Non-pigmented ciliary epithelial cell (primary cell): ENCODE data around the gene PAK1.

Experiments
- DNase-seq: peaks from one replicate; pipeline ENCODE4 v3.0.0-alpha.2; 2010; ENCODE audit warnings: low read depth

PAK1 gene

DNA sequence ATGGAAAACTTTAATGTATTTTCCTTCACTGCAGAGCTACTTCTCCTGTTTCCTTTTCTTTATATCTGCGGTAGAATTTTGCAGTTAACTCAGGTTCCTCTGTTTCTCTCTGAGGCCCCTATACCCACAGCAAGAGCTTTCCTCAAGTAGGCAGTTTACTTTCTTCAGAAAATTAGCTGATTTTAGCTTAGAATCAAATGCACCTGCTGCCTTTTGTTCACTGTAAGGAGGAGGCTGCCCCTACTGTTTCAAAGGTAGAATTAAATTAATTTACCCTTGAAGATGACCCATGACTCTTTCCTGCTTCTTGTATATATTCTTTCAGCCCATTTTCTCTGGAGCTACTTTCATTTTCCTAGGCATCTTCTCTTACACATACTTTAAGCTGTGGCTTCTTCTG lies 103.7 kb downstream of the PAK1 start:
- DNase-seq, result no peak

GRCh38 chr11:77361184-77361583 lies 112.7 kb downstream of the PAK1 start:
- peak; percentile 45 for DNase-seq

DNA sequence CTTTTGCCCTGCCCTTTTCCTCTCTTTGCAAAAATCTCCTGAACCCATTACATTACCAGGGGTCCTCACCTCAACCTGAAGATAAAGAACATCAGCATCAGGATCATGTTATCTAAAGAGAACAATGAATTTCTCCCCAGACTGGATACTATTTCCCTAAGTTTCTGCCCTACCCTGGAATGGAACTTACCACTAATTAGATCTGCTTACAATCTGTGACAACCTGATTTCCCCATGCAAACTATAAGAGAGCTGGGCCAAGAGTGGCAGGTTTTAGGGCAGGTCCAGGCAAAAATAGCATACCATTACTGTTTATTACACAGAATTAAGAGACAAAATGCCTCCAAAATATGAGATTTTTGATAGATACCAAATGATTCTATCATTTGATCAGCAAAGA lies 114.4 kb downstream of the PAK1 start:
- DNase-seq, result no peak

- no peak for DNase-seq
Observed at GRCh38 chr11:77353131-77353530, 120.8 kb downstream of the PAK1 start.

DNA sequence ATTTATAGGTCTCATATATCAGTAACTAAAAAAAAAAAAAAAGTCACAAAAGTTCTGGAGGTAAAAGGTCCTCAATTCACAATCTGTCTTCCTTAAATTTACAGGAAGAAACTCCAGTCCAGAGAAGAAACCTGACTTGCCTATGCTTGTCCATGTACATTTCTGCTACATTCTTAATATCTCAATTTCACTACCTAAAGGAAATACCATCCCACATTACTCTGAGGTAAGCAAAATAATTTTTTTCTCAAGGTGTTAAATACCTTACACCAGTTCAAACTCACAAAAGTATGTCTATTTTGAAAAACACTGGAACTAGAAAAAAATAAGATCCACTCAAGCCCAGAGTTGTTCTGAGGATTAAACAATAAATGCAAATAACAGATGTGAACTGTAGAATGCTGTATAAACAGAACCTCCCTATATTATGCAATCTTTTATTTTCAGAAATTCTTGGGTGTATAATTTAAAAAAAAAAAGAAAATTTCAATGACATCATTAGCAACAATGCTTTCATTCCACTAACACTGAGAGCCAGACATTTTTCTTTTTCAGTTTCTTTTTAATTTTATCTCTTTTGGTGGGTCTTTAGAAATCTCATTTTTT lies 122.5 kb downstream of the PAK1 start:
- DNase-seq, result no peak

DNA sequence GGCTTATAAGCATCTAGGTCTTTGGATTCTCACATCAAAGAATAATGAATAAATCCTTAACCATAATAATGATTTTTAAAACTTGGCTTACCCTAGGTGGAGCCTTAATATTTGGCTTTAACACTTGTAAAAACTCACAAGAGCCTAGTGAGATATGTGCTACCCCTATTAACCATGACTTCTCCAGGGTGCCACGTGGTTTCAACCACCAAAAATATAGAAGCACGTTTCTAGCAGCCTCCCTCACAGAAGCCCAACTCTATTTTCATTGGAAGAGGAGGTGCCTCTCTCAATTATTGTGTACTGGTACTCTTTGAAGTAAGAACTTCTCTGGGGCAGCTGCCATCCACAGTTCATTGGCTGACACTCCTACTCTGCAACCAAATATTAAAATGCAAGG lies 125.9 kb downstream of the PAK1 start:
- no peak for DNase-seq

DNA sequence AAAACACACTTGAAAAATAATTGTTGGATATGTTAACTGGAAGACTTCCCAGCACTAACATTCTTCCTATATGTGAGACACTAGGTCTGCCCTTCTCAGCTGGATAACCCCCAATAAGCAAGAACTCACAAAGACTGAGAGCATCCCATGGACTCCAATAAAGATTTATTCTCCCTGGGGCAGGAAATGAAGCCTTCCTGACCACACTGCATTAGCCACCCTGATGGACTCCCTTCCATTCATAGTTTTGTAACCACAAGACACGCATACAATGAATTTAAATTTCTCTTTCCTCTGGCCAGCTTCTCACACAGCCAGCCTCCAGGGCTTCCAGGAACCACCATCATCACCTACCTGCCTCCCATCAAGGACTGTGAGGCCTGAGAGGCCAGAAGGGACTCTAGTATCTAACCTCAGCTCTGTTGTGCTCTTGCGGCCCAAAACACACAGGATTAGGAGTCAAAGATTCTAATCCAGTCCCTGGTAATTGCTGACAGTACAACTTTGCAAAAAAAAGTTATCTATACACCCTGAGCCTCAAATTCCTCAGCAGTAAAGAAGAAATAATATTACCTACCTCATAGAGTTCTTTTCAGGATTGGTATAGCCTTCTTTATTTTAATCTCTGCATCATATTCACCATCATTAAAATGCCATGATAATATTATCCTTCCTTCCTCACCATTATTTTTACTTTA lies 126.8 kb downstream of the PAK1 start:
- peak; percentile 73 for DNase-seq

DNA sequence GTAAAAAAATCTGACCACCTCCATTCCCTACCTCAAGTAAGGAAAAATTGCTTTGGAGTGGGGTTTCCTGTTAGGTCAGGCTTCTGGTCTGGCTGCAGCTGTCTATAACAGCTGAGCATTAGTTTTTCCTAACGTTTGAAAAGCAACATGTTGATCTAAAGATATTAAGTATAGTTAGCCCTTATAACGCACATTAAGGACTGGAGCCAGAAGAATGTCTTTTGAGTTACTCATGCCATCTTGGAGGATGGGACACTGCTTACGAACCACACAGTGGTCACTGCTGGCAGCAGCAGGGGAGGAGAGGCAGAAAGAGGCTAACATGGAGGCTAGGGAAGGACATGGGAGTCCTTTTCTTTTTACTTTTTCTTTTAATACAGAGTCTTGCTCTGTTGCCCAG lies 128.3 kb downstream of the PAK1 start:
- DNase-seq, result peak; percentile 48

- DNase-seq, result no peak
Observed at GRCh38 chr11:77340501-77340900, 133.4 kb downstream of the PAK1 start.

- no peak for DNase-seq
Observed at GRCh38 chr11:77332259-77332658, 141.6 kb downstream of the PAK1 start.

DNA sequence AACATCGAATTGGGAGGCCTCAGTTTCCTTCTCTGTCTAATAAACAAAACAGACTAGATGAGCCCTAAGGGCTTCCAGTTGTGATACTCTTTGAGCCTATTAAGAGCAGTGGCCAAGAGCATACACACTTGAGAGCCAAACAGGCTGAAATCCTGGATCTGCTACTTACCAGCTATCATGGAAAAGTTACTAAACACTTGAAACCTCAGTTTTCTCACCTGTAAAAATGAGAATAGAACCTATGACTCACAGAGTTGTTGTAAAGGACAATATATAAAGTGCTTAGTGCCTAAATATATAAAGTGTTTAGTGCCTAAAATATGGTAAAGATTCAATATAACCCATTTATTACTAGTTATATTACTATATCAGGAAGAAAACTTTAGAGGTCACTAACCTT lies 148.7 kb downstream of the PAK1 start:
- DNase-seq, result no peak

DNA sequence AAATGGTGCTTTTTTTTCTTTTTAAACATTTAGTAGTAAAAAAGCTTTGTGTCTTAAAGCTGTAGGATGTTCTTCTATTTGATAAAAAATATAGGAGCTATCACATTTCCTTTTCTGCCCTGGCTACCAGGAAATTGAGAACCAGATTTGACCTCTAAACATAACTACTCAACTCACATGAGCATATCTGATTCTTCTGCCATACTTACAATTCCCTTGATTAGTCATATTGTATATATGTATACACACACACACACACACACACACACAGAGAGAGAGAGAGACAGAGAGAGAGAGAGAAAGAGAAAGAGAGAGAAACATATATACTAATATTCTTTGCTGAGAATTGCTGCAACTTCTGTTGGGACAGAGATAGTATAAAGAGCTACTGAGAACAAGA lies 149.4 kb downstream of the PAK1 start:
- no peak for DNase-seq

DNA sequence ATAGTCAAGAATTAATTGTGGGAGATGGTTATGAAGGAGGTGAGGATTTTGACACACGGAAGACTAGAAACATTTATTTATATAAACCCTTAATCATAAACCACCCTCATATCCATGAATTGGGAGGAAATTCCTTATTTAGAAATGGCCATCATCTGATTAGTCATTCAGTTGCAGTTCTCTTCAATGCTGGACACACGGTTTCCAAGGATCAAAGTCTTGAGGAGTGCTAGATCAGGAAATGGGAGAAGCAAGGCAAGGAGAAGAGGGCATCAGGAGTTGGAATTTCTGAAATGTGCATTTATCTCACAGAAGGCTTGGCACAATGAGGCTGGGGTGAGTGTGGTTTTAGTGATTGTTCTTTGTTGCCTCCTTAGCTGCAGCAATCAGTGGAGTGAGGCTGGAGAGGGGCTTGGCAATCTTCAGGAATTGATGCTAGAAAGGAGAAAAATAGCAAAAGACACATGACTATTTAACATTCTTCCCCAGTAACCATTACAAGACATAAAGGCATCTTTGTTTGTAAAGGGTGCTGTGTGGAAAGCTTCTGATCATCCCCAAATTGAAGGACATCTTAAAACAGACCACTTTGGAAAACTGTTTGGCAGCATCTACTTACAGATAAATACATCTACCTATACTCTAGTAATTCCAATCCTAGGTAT lies 150.8 kb downstream of the PAK1 start:
- no peak for DNase-seq

- DNase-seq, result peak; percentile 50
Observed at GRCh38 chr11:77322506-77322905, 151.4 kb downstream of the PAK1 start.

- no peak for DNase-seq
Observed at GRCh38 chr11:77320351-77320750, 153.5 kb downstream of the PAK1 start.

- no peak for DNase-seq
Observed at GRCh38 chr11:77318600-77318999, 155.3 kb downstream of the PAK1 start.

GRCh38 chr11:77316733-77317342 lies 157.1 kb downstream of the PAK1 start:
- no peak for DNase-seq

DNA sequence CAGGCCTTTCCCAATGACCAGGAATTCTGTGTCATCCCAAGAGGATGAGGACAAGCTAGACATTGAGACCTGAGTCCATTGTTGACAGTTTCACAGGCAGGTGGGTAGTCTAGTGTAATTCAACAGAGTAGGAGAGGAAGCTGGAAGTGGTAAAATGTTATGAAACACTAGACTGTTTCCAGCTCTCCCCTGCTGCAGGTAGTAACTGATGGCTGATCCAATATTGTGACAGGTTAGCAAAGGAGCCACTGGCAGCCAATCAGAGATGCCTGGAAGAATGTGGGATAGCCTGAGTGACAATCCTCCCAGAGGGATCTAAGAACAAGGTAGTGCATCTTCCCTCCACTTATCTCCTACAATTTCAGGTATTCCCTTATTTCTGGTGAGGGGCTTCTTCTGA lies 161.8 kb downstream of the PAK1 start:
- no peak for DNase-seq

DNA sequence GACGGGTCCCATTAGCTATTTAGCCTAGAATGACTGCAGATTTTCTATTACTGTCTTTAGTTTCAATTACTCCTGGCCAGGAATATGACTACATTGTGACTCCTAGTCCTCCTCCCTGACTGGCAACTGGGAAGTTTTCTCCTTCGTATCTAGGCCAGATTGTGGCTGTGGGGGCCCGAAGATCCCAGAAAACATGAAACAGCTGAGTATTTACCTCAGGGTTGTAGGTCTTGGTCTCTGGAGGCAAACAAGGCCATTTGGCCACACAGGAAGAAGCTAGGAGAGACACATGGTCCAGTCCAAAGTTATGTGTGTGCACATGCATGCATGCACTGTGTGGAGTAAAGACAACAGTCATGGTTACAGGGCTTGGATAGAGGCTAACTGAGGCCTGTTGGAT lies 162.2 kb downstream of the PAK1 start:
- DNase-seq, result no peak

GRCh38 chr11:77310721-77311120 lies 163.2 kb downstream of the PAK1 start:
- DNase-seq, result no peak

- DNase-seq, result no peak
Observed at GRCh38 chr11:77309401-77310085, 164.4 kb downstream of the PAK1 start.

- no peak for DNase-seq
Observed at GRCh38 chr11:77308838-77309237, 165.1 kb downstream of the PAK1 start.

- DNase-seq, result no peak
Observed at GRCh38 chr11:77303328-77303727, 170.6 kb downstream of the PAK1 start.
